CD4-positive, alpha-beta T cell treated with Interleukin-2 at 100 ng/mL for 4 hours (primary cell): Measurements from ENCODE around the gene EFHD1.
"Not testable (repeated sequence)": the region's sequence is repeated elsewhere in the genome, so short reads cannot be mapped to it uniquely, and the experiment has no call there.

Experiments used
- DNase-seq: peaks from one replicate; pipeline ENCODE4 v3.0.0-alpha.2; 2020; ENCODE audit warnings: low spot score

EFHD1 gene

DNA sequence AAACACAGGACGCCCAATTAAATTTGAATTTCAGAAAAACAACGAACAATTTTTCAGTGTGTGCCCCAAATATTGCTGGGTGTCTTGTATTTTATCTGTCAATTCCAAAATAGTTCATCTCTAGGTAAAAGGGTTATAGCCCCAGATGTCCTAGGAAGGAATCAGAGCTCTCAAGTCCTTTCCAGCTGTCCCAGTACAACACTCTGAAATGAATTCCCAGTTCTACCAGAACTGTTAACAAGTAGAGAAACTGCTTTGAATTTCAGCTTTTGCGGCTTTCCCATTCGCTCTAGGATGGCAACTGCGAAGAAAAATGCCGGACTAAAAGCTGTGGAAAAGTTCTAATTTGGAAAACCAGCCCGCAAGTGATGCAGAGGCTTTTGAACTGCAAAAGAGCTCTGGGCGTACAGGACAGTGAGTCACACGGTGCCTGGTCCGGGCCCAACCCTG, 63.2 kb downstream of the EFHD1 start:
- DNase-seq = no peak

DNA sequence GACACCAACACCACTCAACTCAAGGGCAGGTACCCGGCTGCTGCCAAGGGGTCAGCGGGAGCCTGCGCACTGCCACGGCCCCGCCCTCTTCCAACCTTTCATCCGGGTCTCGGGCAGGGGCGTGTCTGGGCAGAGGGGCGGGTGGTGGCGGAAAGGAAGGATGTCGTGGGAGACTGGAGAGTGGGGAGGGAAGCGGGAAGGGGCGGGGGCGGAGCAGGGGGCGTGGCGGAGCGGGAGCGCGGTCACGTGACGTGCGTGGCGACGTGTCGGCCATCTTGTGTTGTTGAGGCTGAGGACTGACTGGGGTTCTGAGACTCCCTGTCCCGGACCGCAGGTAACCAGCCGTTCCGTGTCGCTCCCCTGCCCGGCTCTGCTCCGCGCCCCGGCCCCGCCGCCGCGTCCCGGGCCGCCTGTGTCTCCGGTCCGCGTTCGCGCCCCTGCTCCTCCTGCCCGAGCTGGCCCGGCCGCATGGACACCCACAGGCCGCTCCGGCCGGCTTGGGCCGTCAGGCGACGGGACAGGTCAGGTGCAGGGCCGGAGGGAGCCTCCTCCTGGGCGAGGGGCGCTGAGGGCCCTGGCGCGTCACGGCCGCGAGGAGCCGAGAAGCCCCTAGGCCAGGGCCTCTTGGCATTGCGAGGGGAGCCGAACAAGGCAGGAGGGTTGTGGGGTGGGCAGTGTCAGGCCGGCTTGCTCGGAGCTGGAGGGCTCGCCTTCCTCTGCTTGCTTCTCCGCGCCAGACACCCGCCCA, 63.8 kb downstream of the EFHD1 start, which contains the start of gene GIGYF2:
Gene GIGYF2 (plus strand): TSS at position 273 of the 748 bp plus-strand sequence. CDS start 37,867 bp downstream, outside the sequence.
- peak; percentile 94 for DNase-seq

DNA sequence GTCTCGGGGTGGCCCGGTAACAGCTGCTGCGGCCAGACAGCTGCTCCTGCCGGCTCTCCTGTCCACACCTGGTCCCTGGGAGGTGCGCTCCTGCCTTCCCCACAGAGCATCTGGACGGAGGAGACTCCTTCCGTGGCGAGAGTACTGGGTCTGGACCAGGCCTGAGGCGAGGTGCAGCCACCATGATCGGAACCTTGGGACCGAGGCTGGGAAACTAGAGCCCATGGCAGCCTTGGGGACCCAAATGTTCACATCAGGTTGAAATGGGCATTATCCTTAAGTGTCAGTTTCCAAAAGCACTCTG, 64.4 kb downstream of the EFHD1 start:
- no peak for DNase-seq

DNA sequence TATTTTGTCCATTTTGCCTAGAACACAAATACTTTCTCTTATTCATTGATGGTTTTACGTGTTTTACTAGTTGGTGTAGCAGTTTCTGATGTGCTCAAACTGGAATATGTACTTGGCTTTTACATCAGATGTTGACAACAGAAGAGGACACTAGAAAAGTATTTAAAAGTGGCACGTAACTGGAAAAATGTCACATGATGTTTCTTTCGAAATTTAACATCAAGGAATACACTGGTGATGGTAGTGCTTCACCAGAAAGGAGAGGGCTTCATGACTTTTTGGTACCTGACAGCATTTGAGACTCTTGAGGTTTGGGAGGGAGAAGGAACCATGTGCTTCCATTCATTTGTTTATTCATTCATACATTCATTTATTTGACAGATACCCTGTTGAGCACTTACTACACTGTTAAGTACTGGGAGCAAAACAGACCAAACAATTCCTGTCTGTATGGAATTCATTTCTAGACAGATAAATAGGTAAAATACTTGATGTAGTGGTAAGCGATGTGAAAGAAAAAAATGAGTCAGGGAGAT, 65.2 kb downstream of the EFHD1 start:
- no peak for DNase-seq

DNA sequence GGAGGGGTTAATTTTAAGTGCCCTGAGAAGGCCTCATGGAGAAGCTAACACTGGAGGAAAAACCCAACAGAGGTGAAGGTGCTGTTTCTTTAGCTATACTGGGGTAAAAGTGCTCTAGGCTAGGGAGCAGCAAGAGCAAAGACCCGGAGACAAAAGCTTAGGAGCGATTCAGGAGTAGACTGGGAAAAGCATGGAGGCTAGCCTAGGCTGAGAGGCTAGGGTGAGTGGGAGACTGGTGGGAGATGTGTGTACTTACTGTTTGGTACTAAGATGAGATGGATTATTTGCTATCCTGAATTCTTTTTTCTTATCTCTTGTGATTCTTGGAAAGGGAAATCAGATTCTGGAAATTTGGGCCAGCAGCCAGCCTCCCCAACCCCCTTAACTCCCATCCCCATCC, 65.7 kb downstream of the EFHD1 start:
- DNase-seq = no peak

DNA sequence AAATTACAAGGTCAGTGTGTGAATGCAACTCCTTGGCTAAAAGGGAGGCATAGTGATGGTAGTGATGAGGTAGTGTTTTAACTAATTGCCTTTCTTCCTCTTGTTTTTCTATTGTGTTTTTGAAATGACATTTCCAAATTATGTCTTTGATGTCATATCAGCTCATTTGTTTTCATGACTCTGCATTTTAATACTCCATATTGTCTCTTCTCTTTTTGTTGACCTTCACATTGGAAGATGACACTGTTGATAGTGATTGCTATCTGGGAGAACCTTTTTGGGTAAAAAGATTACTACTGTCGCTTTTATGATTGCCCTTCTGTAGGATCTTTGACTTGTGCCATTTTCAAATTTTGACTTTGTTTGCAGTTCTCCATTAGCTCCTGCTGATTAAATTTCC, 66.8 kb downstream of the EFHD1 start:
- no peak for DNase-seq

DNA sequence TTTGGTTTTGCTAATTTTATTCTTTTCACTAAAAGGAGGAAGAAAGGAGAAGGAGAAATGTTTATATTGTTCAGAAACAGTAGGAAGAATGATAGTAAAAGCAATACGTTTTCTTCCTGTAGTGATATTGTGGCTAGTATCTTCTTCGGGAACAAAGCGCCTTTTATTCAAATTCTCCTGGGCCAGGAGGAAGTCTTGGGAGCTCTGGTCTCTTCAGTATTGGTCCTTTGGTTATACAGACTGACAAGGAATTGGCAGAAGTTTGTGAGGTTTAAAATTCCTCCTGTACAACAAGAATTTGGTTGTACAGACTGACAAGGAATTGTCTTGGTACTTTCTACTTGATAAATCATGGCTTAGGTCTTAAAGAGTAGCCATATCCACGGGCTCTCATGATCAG, 73.7 kb downstream of the EFHD1 start:
- DNase-seq = no peak

DNA sequence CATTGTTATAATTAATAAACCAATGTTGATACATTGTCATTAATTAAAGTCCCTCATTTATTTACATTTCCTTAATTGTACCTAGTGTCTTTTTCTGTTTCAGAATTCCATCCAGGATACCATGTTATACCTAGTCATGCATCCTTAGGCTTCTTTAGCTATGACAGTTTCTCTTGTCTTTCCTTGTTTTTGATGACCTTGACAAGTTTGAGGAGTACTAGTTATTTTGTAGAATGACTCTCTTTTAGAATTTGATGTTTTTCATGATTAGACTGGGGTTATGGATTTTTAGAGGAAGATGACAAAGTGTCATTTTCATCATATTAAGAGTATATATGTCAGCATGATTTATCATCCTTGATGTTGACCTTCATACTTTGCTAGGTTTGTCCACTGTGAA, 80.1 kb downstream of the EFHD1 start:
- DNase-seq = no peak

DNA sequence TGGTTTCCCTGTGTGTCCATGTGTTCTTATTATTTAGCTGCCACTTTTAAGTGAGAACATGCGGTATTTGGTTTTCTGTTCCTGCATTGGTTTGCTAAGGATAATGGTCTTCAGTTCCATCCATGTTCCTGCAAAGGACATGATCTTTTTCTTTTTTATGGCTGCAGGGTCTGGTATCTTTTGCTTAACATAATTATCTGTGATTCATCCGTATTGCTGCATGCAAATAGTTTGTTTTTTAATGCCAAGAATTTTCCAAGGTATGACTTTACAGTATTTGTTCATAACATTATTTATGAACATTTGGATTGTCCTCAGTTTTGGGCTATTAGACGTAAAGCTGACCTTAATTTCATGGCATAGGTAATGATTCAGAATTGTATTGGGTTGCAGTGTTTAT, 81.6 kb downstream of the EFHD1 start:
- no peak for DNase-seq

DNA sequence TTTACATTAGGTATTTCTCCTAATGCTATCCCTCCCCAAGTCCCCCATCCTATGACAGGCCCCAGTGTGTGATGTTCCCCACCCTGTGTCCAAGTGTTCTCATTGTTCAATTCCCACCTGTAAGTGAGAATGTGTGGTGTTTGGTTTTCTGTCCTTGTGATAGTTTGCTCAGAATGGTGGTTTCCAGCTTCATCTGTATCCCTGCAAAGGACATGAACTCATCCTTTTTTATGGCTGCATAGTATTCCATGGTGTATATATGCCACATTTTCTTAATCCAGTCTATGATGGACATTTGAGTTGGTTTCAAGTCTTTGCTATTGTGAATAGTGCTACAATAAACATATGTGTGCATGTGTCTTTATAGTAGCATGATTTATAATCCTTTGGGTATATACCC, 86.7 kb downstream of the EFHD1 start:
- not testable (repeated sequence) for DNase-seq

DNA sequence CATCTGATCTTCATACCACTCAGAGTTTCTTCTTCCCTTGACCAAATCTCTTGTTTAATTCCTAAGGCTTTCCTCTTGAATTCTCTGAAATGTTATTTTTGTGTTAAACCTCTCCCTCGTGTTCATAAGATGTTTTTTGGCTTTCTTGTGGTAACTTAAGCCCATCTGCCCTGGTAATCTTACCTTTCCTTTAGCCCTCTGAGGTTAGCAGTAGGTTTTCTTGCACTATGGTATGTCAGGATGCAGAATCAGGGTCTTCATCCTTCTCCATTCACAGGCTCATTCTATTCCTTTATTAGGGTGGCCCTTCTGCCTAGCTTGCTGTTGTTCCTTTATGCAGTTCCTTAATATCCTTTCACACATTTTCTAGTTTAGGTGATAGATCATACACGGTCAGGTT, 87.9 kb downstream of the EFHD1 start:
- no peak for DNase-seq

DNA sequence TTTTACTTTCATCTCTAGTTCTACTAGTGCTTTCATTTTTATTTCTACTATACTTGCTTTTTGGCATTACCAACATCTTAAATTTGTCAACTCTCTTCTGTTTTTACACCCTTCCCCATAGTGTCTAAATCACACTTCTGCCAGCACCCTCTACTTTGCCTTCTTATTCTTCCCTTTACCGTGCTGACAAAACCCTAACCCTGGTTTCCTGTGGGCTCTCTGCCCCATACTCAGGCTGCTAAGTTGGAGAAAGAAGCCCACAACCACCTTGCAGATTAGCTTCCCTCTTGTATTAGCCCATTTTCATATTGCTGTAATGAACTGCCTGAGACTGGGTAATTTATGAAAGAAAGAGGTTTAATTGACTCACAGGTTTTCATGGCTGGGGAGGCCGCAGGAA, 88.5 kb downstream of the EFHD1 start:
- no peak for DNase-seq

DNA sequence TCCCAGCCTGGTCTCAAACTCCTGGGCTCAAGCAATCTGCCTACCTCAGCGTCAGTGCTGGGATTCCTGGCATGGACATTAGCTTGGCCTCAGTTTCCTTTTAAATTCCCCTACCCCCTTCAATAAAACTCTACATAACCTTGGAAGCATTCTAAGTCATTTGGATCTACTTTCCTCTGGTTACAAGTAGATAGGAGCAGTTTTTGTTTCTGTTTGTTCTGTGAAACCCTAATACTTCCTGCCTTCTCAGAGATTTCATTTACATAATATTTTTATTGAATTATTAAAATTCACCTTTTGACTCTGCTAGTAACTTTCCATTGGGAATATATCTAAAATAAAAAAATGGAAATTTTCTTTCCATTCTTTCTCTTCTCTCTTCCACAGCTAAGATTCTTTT, 89.6 kb downstream of the EFHD1 start:
- no peak for DNase-seq

DNA sequence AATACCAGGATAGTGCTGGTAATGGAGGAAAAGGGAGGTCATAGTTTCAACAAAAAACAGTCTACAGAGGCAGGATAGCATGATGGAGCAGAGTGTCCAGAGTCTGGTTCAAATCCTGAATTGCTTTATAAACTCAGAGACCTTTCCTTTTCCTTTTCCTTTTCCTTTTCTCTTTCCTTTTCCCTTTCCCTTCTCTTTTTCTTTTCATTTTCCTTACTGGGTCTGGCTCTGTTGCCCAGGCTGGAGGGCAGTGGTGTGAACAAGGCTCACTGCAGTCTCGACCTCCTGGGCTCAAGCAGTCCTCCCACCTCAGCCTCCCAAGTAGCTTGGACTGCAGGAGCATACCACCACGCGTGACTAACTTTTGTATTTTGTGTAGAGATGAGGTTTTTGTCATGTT, 95.4 kb downstream of the EFHD1 start:
- DNase-seq = no peak

DNA sequence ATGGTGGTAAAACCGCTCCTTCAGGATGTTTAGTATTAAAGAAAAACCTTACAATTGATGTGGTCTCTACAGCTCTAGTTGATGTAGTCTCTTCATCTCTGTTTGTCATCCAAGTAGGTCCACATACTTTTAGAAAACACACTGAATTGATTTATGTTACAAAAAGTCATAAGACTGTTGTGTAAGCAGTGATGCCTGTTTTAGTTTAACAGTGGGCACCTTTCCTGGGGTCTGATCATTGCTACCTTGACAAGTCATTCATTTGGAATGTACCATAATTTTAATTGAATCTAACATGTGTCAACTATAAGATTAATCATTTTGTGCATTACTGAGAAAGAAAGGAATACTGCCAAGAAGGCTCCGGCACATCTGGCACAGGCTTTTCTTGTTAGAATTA, 98.1 kb downstream of the EFHD1 start:
- no peak for DNase-seq
